HepG2 (cell line): ENCODE results near the gene AMIGO1. TPM values are rescaled to one million over a fixed set of nuclear protein-coding genes. Genes with fewer than 3 reads are reported as not detected.

ENCODE experiments used
- ATAD3A ChIP-seq: sonication (generic); formaldehyde crosslinking; IDR thresholded peaks from 2 replicates; pipeline ENCODE4 v1.4.0; 2020; ENCODE audit warnings: missing genetic modification reagents
- BCL3 ChIP-seq: sonication (generic); formaldehyde crosslinking; IDR thresholded peaks from 2 replicates; pipeline ENCODE4 v1.5.1; 2020; ENCODE audit warnings: mild to moderate bottlenecking, missing genetic modification reagents, moderate library complexity
- CTCF ChIP-seq: sonication (generic); formaldehyde crosslinking; IDR thresholded peaks from 2 replicates; pipeline ENCODE4 v1.5.0; 2020; ENCODE audit warnings: mild to moderate bottlenecking, missing genetic modification reagents, moderate library complexity
- HOXA5 ChIP-seq: sonication (generic); formaldehyde crosslinking; IDR thresholded peaks from 2 replicates; pipeline ENCODE4 v1.4.0; 2020; ENCODE audit warnings: missing genetic modification reagents
- IKZF5 ChIP-seq: IDR thresholded peaks from 2 replicates; pipeline ENCODE4 v1.6.1; 2018; ENCODE audit warnings: missing genetic modification reagents, mild to moderate bottlenecking, missing compliant biosample characterization
- KLF6 ChIP-seq: IDR thresholded peaks from 2 replicates; pipeline ENCODE4 v1.8.0; 2016; ENCODE audit warnings: missing biosample characterization, missing genetic modification reagents
- SIN3A ChIP-seq: IDR thresholded peaks from 2 replicates; pipeline ENCODE4 v1.6.1; 2011; ENCODE audit warnings: low read depth, mild to moderate bottlenecking, control low read depth, low read length, borderline replicate concordance
- TBX3 ChIP-seq: fragments of 450-650 bp; IDR thresholded peaks from 2 replicates; pipeline ENCODE4 v1.6.1; 2017; ENCODE audit warnings: antibody characterized with exemption, mild to moderate bottlenecking, inconsistent platforms, borderline replicate concordance
- THAP11 ChIP-seq: IDR thresholded peaks from 2 replicates; pipeline ENCODE4 v1.6.1; 2016; ENCODE audit warnings: missing biosample characterization, missing genetic modification reagents
- ZNF224 ChIP-seq: sonication (generic); formaldehyde crosslinking; IDR thresholded peaks from 2 replicates; pipeline ENCODE4 v1.5.0; 2020; ENCODE audit warnings: mild to moderate bottlenecking, missing genetic modification reagents
- ZNF468 ChIP-seq: sonication (generic); formaldehyde crosslinking; IDR thresholded peaks from 2 replicates; pipeline ENCODE4 v1.8.0; 2022; ENCODE audit warnings: mild to moderate bottlenecking, moderate library complexity, missing genetic modification reagents
- ZNF556 ChIP-seq: sonication (generic); formaldehyde crosslinking; IDR thresholded peaks from 2 replicates; pipeline ENCODE4 v1.4.0; 2020; ENCODE audit warnings: mild to moderate bottlenecking, missing genetic modification reagents, borderline replicate concordance
- polyA plus RNA-seq, 8 experiments: library from polyadenylated mRNA; depleted of rRNA in 3 of 8; stranded (reverse) in 7 of 8; unstranded in 1 of 8; fragments of >200 nt; fragmentation: Illumina TruSeq in 4 of 8; extraction: Trizol in 4 of 8; gene quantifications; 2 replicates each; pipeline versions ENCODE4 v1.2.1 to v1.2.3, GENCODE V29; 2011 to 2016; ENCODE audit warnings: low read depth in 4 of 8, missing spikeins in 1 of 8, mixed read lengths in 1 of 8; ENCODE audit not compliant: insufficient read depth in 1 of 8
- total RNA-seq, 5 experiments: library from RNA; depleted of rRNA; stranded (reverse); fragments of >200 nt; fragmentation: Illumina TruSeq; extraction: Trizol; gene quantifications; 2 replicates each; pipeline ENCODE4 v1.2.3, GENCODE V29; 2016; ENCODE audit warnings: low read depth in 1 of 5
- TF ChIP-seq, protein P1 (sequence below): sonication (generic); formaldehyde crosslinking; IDR thresholded peaks from 2 replicates; pipeline ENCODE4 v1.4.0; 2020; ENCODE audit warnings: missing genetic modification reagents, borderline replicate concordance
- TF ChIP-seq, protein P2 (sequence below): fragments of 450-650 bp; IDR thresholded peaks from 2 replicates; pipeline ENCODE4 v1.6.1; 2016
- TF ChIP-seq, protein P3 (sequence below): sonication (generic); formaldehyde crosslinking; IDR thresholded peaks from 2 replicates; pipeline ENCODE4 v1.4.0; 2020; ENCODE audit warnings: mild to moderate bottlenecking, missing genetic modification reagents, borderline replicate concordance
- TF ChIP-seq, protein P4 (sequence below): sonication (generic); formaldehyde crosslinking; IDR thresholded peaks from 2 replicates; pipeline ENCODE4 v1.5.0; 2020; ENCODE audit warnings: missing genetic modification reagents

The AMIGO1 gene
- total and polyA plus RNA-seq, 2 of the 13 experiments (the other 11 are each of a cell fraction or from before 2014, with no cell fraction given), result 0.40 to 1.3 TPM

GRCh38 chr1:109478806-109479205 lies 30.7 kb downstream of the AMIGO1 start (continued):
- no peak for TF ChIP-seq ATAD3A (CRISPR knock-in tag)
- TF ChIP-seq, protein P1, sequence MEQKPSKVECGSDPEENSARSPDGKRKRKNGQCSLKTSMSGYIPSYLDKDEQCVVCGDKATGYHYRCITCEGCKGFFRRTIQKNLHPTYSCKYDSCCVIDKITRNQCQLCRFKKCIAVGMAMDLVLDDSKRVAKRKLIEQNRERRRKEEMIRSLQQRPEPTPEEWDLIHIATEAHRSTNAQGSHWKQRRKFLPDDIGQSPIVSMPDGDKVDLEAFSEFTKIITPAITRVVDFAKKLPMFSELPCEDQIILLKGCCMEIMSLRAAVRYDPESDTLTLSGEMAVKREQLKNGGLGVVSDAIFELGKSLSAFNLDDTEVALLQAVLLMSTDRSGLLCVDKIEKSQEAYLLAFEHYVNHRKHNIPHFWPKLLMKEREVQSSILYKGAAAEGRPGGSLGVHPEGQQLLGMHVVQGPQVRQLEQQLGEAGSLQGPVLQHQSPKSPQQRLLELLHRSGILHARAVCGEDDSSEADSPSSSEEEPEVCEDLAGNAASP (CRISPR knock-in tag), result no peak
- TF ChIP-seq CTCF (CRISPR knock-in tag), result peak; percentile 25; the same call in 1 of the 2 replicates
- TF ChIP-seq ZNF468 (CRISPR knock-in tag), result no peak
- no peak for TF ChIP-seq ZNF224 (CRISPR knock-in tag)
- peak; percentile 43; the same call in 1 of the 2 replicates for TF ChIP-seq THAP11
- TF ChIP-seq, protein P2, sequence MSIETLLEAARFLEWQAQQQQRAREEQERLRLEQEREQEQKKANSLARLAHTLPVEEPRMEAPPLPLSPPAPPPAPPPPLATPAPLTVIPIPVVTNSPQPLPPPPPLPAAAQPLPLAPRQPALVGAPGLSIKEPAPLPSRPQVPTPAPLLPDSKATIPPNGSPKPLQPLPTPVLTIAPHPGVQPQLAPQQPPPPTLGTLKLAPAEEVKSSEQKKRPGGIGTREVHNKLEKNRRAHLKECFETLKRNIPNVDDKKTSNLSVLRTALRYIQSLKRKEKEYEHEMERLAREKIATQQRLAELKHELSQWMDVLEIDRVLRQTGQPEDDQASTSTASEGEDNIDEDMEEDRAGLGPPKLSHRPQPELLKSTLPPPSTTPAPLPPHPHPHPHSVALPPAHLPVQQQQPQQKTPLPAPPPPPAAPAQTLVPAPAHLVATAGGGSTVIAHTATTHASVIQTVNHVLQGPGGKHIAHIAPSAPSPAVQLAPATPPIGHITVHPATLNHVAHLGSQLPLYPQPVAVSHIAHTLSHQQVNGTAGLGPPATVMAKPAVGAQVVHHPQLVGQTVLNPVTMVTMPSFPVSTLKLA, result no peak
- TF ChIP-seq HOXA5, result no peak
- no peak for TF ChIP-seq BCL3 (CRISPR knock-in tag)
- TF ChIP-seq SIN3A, result peak; percentile 78; the same call in 1 of the 2 replicates
- TF ChIP-seq, protein P3, sequence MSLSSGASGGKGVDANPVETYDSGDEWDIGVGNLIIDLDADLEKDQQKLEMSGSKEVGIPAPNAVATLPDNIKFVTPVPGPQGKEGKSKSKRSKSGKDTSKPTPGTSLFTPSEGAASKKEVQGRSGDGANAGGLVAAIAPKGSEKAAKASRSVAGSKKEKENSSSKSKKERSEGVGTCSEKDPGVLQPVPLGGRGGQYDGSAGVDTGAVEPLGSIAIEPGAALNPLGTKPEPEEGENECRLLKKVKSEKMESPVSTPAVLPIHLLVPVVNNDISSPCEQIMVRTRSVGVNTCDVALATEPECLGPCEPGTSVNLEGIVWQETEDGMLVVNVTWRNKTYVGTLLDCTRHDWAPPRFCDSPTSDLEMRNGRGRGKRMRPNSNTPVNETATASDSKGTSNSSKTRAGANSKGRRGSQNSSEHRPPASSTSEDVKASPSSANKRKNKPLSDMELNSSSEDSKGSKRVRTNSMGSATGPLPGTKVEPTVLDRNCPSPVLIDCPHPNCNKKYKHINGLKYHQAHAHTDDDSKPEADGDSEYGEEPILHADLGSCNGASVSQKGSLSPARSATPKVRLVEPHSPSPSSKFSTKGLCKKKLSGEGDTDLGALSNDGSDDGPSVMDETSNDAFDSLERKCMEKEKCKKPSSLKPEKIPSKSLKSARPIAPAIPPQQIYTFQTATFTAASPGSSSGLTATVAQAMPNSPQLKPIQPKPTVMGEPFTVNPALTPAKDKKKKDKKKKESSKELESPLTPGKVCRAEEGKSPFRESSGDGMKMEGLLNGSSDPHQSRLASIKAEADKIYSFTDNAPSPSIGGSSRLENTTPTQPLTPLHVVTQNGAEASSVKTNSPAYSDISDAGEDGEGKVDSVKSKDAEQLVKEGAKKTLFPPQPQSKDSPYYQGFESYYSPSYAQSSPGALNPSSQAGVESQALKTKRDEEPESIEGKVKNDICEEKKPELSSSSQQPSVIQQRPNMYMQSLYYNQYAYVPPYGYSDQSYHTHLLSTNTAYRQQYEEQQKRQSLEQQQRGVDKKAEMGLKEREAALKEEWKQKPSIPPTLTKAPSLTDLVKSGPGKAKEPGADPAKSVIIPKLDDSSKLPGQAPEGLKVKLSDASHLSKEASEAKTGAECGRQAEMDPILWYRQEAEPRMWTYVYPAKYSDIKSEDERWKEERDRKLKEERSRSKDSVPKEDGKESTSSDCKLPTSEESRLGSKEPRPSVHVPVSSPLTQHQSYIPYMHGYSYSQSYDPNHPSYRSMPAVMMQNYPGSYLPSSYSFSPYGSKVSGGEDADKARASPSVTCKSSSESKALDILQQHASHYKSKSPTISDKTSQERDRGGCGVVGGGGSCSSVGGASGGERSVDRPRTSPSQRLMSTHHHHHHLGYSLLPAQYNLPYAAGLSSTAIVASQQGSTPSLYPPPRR (CRISPR knock-in tag), result no peak
- TF ChIP-seq IKZF5, result no peak
- no peak for TF ChIP-seq ZNF556
- TF ChIP-seq, protein P4, sequence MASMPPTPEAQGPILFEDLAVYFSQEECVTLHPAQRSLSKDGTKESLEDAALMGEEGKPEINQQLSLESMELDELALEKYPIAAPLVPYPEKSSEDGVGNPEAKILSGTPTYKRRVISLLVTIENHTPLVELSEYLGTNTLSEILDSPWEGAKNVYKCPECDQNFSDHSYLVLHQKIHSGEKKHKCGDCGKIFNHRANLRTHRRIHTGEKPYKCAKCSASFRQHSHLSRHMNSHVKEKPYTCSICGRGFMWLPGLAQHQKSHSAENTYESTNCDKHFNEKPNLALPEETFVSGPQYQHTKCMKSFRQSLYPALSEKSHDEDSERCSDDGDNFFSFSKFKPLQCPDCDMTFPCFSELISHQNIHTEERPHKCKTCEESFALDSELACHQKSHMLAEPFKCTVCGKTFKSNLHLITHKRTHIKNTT (CRISPR knock-in tag), result no peak
- no peak for TF ChIP-seq TBX3
- 0 out of 2 replicates have a peak, but pooled peaks have one; percentile 36 for TF ChIP-seq KLF6 (CRISPR knock-in tag)
